Glutamatergic neuron (in vitro differentiated cells): ENCODE measurements around the gene CHRNG. TPM values are rescaled to one million over a fixed set of nuclear protein-coding genes. Genes with fewer than 3 reads are reported as not detected.

Source experiments
- DNase-seq: peaks from one replicate; pipeline ENCODE4 v3.0.0; 2022
- H3K27ac Mint-ChIP-seq: one replicate; pipeline ENCODE4 v1.8.0; 2020; ENCODE audit warnings: mild to moderate bottlenecking, mixed read lengths, inconsistent platforms; ENCODE audit not compliant: unreplicated experiment
- H3K27me3 Mint-ChIP-seq: one replicate; pipeline ENCODE4 v1.8.0; 2020; ENCODE audit warnings: mild to moderate bottlenecking, moderate library complexity, mixed read lengths, inconsistent platforms; ENCODE audit not compliant: unreplicated experiment
- H3K36me3 Mint-ChIP-seq: one replicate; pipeline ENCODE4 v1.8.0; 2020; ENCODE audit warnings: mild to moderate bottlenecking, mixed read lengths, inconsistent platforms; ENCODE audit not compliant: unreplicated experiment
- H3K4me1 Mint-ChIP-seq: one replicate; pipeline ENCODE4 v1.8.0; 2020; ENCODE audit warnings: mild to moderate bottlenecking, low read depth, mixed read lengths, inconsistent platforms; ENCODE audit not compliant: unreplicated experiment
- H3K4me3 Mint-ChIP-seq: one replicate; pipeline ENCODE4 v1.8.0; 2020; ENCODE audit warnings: mild to moderate bottlenecking, mixed read lengths, inconsistent platforms; ENCODE audit not compliant: unreplicated experiment
- H3K9me3 Mint-ChIP-seq: one replicate; pipeline ENCODE4 v1.8.0; 2020; ENCODE audit warnings: mild to moderate bottlenecking, moderate library complexity, mixed read lengths, inconsistent platforms; ENCODE audit not compliant: unreplicated experiment
- CTCF ChIP-seq: fragments of 200-600 bp; sonication (generic); IDR thresholded peaks from one replicate; pipeline ENCODE4 v1.5.0; 2021; ENCODE audit not compliant: partially characterized antibody, unreplicated experiment
- total RNA-seq: library from RNA; stranded (reverse); fragmentation: NEBNext Ultra II Directional; extraction: Animal tissue kit (Norgen Biotek cat#: 25700); gene quantifications from one replicate; pipeline ENCODE4 v1.2.1, GENCODE V29; 2021; ENCODE audit not compliant: unreplicated experiment

Gene CHRNG
- total RNA-seq, 1 donor from 2014 or later: 3.5 TPM

- Mint-ChIP-seq H3K4me1 (peaks cover 2% of the 10 kb centered on the region), H3K4me3 (no peak overlapping the region), H3K27me3 (peaks cover 13% of the 10 kb centered on the region), H3K9me3 (peaks cover 5% of the 10 kb centered on the region), H3K36me3 (no peaks in the 10 kb centered on the region), H3K27ac (no peak overlapping the region)
- no peak for TF ChIP-seq CTCF
- no peak for DNase-seq
Measured at GRCh38 chr2:232515639-232516038, 23.9 kb upstream of the CHRNG start.

- Mint-ChIP-seq H3K4me1 (peaks cover 2% of the 10 kb centered on the region), H3K36me3 (no peaks in the 10 kb centered on the region), H3K9me3 (peaks cover 5% of the 10 kb centered on the region), H3K4me3 (no peak overlapping the region), H3K27ac (no peak overlapping the region), H3K27me3 (peaks cover 15% of the 10 kb centered on the region)
- TF ChIP-seq CTCF: no peak
- DNase-seq: no peak
Measured at GRCh38 chr2:232516551-232516950, 22.9 kb upstream of the CHRNG start.

GRCh38 chr2:232518844-232519243, 20.6 kb upstream of the CHRNG start:
- peaks cover 5% of the 10 kb centered on the region for H3K9me3 Mint-ChIP-seq
- H3K4me3 Mint-ChIP-seq: no peak overlapping the region
- no peak overlapping the region for H3K27ac Mint-ChIP-seq
- peaks cover 9% of the 10 kb centered on the region for H3K27me3 Mint-ChIP-seq
- H3K36me3 Mint-ChIP-seq: no peaks in the 10 kb centered on the region
- TF ChIP-seq CTCF: no peak
- no peak for DNase-seq
- H3K4me1 Mint-ChIP-seq: no peaks in the 10 kb centered on the region

GRCh38 chr2:232519581-232520438, 19.7 kb upstream of the CHRNG start, which contains the start of gene PRSS56:
Gene PRSS56 (plus strand): TSS chr2:232520388. CDS start chr2:232520599, 211 bp downstream.
- no peak within 1 kb of the TSS for H3K27ac Mint-ChIP-seq
- H3K27me3 Mint-ChIP-seq: peaks cover 10% of the 10 kb centered on the region
- H3K4me1 Mint-ChIP-seq: peaks cover 2% of the 10 kb centered on the region
- no peak for DNase-seq
- TF ChIP-seq CTCF: no peak
- H3K36me3 Mint-ChIP-seq: no peaks in the 10 kb centered on the region
- peaks cover 4% of the 10 kb centered on the region for H3K9me3 Mint-ChIP-seq
- no peak within 1 kb of the TSS for H3K4me3 Mint-ChIP-seq

- H3K4me1 Mint-ChIP-seq: peaks cover 2% of the 10 kb centered on the region
- no peak for TF ChIP-seq CTCF
- H3K27ac Mint-ChIP-seq: no peak overlapping the region
- no peaks in the 10 kb centered on the region for H3K36me3 Mint-ChIP-seq
- H3K4me3 Mint-ChIP-seq: no peak overlapping the region
- peaks cover 10% of the 10 kb centered on the region for H3K27me3 Mint-ChIP-seq
- peaks cover 4% of the 10 kb centered on the region for H3K9me3 Mint-ChIP-seq
- DNase-seq: no peak
Measured at GRCh38 chr2:232520489-232520888, 19.0 kb upstream of the CHRNG start.
